GM12872 (cell line): ENCODE data around the gene CLN3.

Source experiments
- CTCF ChIP-seq: IDR thresholded peaks from 3 replicates; pipeline ENCODE4 v1.5.1; 2011; ENCODE audit warnings: low read depth, mild to moderate bottlenecking, low read length, moderate library complexity; ENCODE audit not compliant: insufficient read depth

The CLN3 gene

GRCh38 chr16:28491970-28492474 lies at the start of gene CLN3:
CLN3 (minus strand) TSS chr16:28492074; CDS start chr16:28491759, 315 bp downstream.
- no peak for TF ChIP-seq CTCF

GRCh38 chr16:28540346-28540745 lies 48.5 kb upstream of the CLN3 start:
- TF ChIP-seq CTCF: no peak

- TF ChIP-seq CTCF: no peak
These were observed 47.1 kb upstream of the CLN3 start, which contains the start of gene NUPR1 for GRCh38 chr16:28538733-28539596. NUPR1 (minus strand) TSS chr16:28538974; CDS start chr16:28538907, 67 bp downstream.

- no peak for TF ChIP-seq CTCF
These were observed 46.3 kb upstream of the CLN3 start for GRCh38 chr16:28537964-28538732.

GRCh38 chr16:28537076-28537475 lies 45.2 kb upstream of the CLN3 start:
- no peak for TF ChIP-seq CTCF

GRCh38 chr16:28534542-28535373 lies 42.9 kb upstream of the CLN3 start:
- TF ChIP-seq CTCF: no peak
